ENCODE data around the gene ROGDI. TPM values are rescaled to one million over a fixed set of nuclear protein-coding genes. Genes with fewer than 3 reads are reported as not detected.

ROGDI gene
- total and polyA plus RNA-seq, 9 of the 15 experiments (the other 6 are each of a cell fraction or from before 2014, with no cell fraction given) = 0.97 to 37.3 (median 16.5) TPM

DNA sequence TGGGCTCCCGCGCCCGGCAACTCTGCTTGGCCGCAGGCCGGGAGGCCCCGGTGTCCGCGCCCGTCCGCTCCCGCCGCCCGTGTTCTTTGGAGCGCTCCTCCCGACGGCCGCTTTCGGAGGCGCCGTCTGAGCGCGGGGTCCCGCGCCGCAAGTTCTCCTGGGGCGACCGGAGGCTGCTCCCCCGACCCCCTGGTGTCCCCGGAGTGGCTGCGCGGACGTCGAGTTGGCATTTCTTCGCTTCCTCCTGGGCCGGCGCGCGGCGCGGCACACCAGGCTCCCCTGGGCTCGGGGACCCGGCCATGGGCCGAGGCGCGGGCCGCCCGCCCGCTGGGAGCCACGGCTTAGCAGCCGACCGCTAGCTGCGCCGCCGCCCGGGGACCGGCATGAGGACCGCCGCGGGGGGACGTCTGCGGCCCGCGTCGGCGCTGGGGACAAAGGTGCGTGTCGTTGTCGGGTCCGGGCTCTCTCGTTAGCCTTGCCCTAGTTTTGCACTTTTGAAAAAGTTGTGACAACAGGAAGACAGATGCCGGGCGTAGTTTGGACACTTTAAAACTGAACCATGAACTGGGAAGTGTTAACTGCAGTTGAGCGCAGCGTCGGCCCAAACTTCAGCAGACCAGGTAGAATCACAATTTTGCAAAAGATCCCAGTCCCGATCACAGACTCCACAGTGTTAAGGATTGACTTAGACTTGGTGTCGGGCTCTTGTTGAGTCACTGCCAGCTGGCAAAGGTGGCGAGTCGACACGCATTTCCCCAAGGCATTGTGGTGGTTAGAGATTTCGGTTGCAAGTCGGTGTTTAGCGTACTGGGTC is 45.5 kb upstream of the ROGDI start (continued):
- TF ChIP-seq, protein P1, sequence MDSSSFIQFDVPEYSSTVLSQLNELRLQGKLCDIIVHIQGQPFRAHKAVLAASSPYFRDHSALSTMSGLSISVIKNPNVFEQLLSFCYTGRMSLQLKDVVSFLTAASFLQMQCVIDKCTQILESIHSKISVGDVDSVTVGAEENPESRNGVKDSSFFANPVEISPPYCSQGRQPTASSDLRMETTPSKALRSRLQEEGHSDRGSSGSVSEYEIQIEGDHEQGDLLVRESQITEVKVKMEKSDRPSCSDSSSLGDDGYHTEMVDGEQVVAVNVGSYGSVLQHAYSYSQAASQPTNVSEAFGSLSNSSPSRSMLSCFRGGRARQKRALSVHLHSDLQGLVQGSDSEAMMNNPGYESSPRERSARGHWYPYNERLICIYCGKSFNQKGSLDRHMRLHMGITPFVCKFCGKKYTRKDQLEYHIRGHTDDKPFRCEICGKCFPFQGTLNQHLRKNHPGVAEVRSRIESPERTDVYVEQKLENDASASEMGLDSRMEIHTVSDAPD (CRISPR knock-in tag; IDR thresholded peaks at IDR 0.05) = no peak
- TF ChIP-seq, protein P2, sequence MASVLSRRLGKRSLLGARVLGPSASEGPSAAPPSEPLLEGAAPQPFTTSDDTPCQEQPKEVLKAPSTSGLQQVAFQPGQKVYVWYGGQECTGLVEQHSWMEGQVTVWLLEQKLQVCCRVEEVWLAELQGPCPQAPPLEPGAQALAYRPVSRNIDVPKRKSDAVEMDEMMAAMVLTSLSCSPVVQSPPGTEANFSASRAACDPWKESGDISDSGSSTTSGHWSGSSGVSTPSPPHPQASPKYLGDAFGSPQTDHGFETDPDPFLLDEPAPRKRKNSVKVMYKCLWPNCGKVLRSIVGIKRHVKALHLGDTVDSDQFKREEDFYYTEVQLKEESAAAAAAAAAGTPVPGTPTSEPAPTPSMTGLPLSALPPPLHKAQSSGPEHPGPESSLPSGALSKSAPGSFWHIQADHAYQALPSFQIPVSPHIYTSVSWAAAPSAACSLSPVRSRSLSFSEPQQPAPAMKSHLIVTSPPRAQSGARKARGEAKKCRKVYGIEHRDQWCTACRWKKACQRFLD (CRISPR knock-in tag; IDR thresholded peaks at IDR 0.05) = peak; percentile 44; the same call in 1 of the 2 replicates
- TF ChIP-seq SIN3A (IDR thresholded peaks at IDR 0.05; ENCODE audit: borderline replicate concordance in 2 of 2, control insufficient read depth in 1 of 2, low read depth in 2 of 2, low read length in 2 of 2) (peak in 1 of 2 experiments; percentile 30; a peak in 2 of 4 replicates), IFI16 (CRISPR knock-in tag; IDR thresholded peaks at IDR 0.05) (0 out of 2 replicates have a peak, but pooled peaks have one; percentile 36)
- TF ChIP-seq, protein P3, sequence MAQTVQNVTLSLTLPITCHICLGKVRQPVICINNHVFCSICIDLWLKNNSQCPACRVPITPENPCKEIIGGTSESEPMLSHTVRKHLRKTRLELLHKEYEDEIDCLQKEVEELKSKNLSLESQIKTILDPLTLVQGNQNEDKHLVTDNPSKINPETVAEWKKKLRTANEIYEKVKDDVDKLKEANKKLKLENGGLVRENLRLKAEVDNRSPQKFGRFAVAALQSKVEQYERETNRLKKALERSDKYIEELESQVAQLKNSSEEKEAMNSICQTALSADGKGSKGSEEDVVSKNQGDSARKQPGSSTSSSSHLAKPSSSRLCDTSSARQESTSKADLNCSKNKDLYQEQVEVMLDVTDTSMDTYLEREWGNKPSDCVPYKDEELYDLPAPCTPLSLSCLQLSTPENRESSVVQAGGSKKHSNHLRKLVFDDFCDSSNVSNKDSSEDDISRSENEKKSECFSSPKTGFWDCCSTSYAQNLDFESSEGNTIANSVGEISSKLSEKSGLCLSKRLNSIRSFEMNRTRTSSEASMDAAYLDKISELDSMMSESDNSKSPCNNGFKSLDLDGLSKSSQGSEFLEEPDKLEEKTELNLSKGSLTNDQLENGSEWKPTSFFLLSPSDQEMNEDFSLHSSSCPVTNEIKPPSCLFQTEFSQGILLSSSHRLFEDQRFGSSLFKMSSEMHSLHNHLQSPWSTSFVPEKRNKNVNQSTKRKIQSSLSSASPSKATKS (CRISPR knock-in tag; IDR thresholded peaks at IDR 0.05) = no peak
- TF ChIP-seq, protein P4, sequence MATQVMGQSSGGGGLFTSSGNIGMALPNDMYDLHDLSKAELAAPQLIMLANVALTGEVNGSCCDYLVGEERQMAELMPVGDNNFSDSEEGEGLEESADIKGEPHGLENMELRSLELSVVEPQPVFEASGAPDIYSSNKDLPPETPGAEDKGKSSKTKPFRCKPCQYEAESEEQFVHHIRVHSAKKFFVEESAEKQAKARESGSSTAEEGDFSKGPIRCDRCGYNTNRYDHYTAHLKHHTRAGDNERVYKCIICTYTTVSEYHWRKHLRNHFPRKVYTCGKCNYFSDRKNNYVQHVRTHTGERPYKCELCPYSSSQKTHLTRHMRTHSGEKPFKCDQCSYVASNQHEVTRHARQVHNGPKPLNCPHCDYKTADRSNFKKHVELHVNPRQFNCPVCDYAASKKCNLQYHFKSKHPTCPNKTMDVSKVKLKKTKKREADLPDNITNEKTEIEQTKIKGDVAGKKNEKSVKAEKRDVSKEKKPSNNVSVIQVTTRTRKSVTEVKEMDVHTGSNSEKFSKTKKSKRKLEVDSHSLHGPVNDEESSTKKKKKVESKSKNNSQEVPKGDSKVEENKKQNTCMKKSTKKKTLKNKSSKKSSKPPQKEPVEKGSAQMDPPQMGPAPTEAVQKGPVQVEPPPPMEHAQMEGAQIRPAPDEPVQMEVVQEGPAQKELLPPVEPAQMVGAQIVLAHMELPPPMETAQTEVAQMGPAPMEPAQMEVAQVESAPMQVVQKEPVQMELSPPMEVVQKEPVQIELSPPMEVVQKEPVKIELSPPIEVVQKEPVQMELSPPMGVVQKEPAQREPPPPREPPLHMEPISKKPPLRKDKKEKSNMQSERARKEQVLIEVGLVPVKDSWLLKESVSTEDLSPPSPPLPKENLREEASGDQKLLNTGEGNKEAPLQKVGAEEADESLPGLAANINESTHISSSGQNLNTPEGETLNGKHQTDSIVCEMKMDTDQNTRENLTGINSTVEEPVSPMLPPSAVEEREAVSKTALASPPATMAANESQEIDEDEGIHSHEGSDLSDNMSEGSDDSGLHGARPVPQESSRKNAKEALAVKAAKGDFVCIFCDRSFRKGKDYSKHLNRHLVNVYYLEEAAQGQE (IDR thresholded peaks at IDR 0.05; ENCODE audit: borderline replicate concordance) = 0 out of 2 replicates have a peak, but pooled peaks have one; percentile 4
- TF ChIP-seq, protein P4 (CRISPR knock-in tag; IDR thresholded peaks at IDR 0.05; ENCODE audit: low read depth) = no peak

Data from K562 (cell line).